Caco-2 (cell line): Measurements from ENCODE around the gene SNPH. TPM values are rescaled to one million over a fixed set of nuclear protein-coding genes. Genes with fewer than 3 reads are reported as not detected.

ENCODE experiments used
- BruUV-seq: library from RNA; stranded (reverse); fragments of 400-500 nt; replicated peaks from 2 replicates; lab custom pipeline; 2021; lab: Mats Ljungman, UMichigan
- CTCF ChIA-PET: fragments of 300-600 bp; sonication (Branson Sonifier 250); formaldehyde crosslinking; loops from one replicate; lab custom pipeline; 2022; ENCODE audit warnings: antibody characterized with exemption; lab: Charles Lee
- POLR2A ChIA-PET: fragments of 300-600 bp; sonication (Branson Sonifier 250); formaldehyde crosslinking; loops from one replicate; lab custom pipeline; 2022; ENCODE audit warnings: antibody characterized with exemption; lab: Charles Lee
- DNase-seq, 2 experiments: peaks; one replicate each; pipeline versions ENCODE4 v3.0.0 to v3.0.0-alpha.2; 2020 to 2022
- H3K27me3 ChIP-seq: replicated peaks from 2 replicates; pipeline ENCODE4 v1.6.0; 2011; ENCODE audit warnings: low read length; ENCODE audit not compliant: control insufficient read depth, insufficient read depth
- H3K36me3 ChIP-seq: 2 replicates; pipeline ENCODE4 v1.5.1; 2011; ENCODE audit warnings: low read length; ENCODE audit not compliant: control insufficient read depth, insufficient read depth
- H3K4me1 ChIP-seq: fragments of 250-450 bp; sonication (Bioruptor Pico); 2 replicates; pipeline ENCODE4 v1.5.1; 2020; ENCODE audit warnings: mild to moderate bottlenecking
- H3K4me3 ChIP-seq: 2 replicates; pipeline ENCODE4 v1.5.1; 2011; ENCODE audit warnings: low read depth, mild to moderate bottlenecking, control low read depth, low read length
- H3K9me3 ChIP-seq: fragments of 250-450 bp; sonication (Bioruptor Pico); 2 replicates; pipeline ENCODE4 v1.5.1; 2020; ENCODE audit warnings: mild to moderate bottlenecking, moderate library complexity
- H3K27ac Mint-ChIP-seq: one replicate; pipeline ENCODE4 v1.8.0; 2022; ENCODE audit warnings: mixed read lengths; ENCODE audit not compliant: unreplicated experiment
- H3K27me3 Mint-ChIP-seq: one replicate; pipeline ENCODE4 v1.8.0; 2022; ENCODE audit warnings: mixed read lengths; ENCODE audit not compliant: insufficient read depth, unreplicated experiment
- H3K36me3 Mint-ChIP-seq: one replicate; pipeline ENCODE4 v1.8.0; 2022; ENCODE audit warnings: mild to moderate bottlenecking, mixed read lengths; ENCODE audit not compliant: insufficient read depth, unreplicated experiment
- H3K4me1 Mint-ChIP-seq: one replicate; pipeline ENCODE4 v1.8.0; 2022; ENCODE audit warnings: low read depth, mixed read lengths; ENCODE audit not compliant: unreplicated experiment
- H3K4me3 Mint-ChIP-seq: one replicate; pipeline ENCODE4 v1.8.0; 2022; ENCODE audit warnings: mild to moderate bottlenecking, moderate library complexity, mixed read lengths; ENCODE audit not compliant: unreplicated experiment
- H3K9me3 Mint-ChIP-seq: one replicate; pipeline ENCODE4 v1.8.0; 2022; ENCODE audit warnings: mixed read lengths; ENCODE audit not compliant: unreplicated experiment
- CTCF ChIP-seq, 2 experiments: fragments of 200-600 bp in 1 of 2; IDR thresholded peaks; 1 replicate in 1 of 2; 2 replicates in 1 of 2; pipeline versions ENCODE4 v1.5.1 to v1.8.0; 2011 to 2022; ENCODE audit warnings: antibody characterized with exemption in 1 of 2, control low read depth in 1 of 2, inconsistent platforms in 1 of 2, low read depth in 1 of 2, low read length in 1 of 2, mild to moderate bottlenecking in 1 of 2, moderate library complexity in 1 of 2; ENCODE audit not compliant: insufficient read depth in 1 of 2, severe bottlenecking in 1 of 2, unreplicated experiment in 1 of 2
- intact Hi-C: fragments of 100-400 bp; cut with micrococcal nuclease; formaldehyde crosslinking; loops from one replicate; pipeline ENCODE4 v1.10.0; 2022; ENCODE audit not compliant: unreplicated experiment
- total RNA-seq: library from RNA; stranded (reverse); gene quantifications from 2 replicates; pipeline ENCODE4 v1.2.3, GENCODE V29; 2022

Gene SNPH
- total RNA-seq, 1 experiment from 2014 or later: 0.36 TPM

DNA sequence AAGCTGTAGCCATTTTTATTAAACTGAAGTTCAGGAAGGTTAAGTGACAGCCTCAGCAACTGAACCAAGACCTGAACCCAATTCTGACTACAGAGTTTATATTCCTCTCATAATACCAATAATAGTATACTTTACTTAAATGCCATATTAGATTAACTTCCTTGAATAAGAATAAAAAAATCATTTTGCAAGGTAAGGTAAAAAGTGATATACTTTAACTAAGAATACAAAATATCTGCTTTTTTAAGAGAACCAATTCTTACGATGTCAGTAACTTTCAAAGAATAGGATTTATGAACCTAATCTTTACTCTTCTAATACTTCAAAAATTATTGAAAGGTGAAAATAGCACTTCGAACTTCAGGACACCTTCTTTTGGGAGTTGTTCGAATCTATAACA, 36.6 kb upstream of the SNPH start:
- Mint-ChIP-seq H3K27me3 (peaks cover 19% of the 10 kb centered on the region), H3K4me3 (no peak overlapping the region), H3K27ac (no peak overlapping the region), H3K9me3 (no peaks in the 10 kb centered on the region), H3K36me3 (no peaks in the 10 kb centered on the region), H3K4me1 (no peaks in the 10 kb centered on the region)
- H3K4me3 ChIP-seq: no peak overlapping the region
- no peaks in the 10 kb centered on the region for H3K9me3 ChIP-seq
- ChIA-PET POLR2A (no interaction called here), CTCF (no interaction called here)
- no peak for DNase-seq
- no peak for TF ChIP-seq CTCF (IDR thresholded peaks at IDR 0.05; ENCODE audit: insufficient read depth in 1 of 2, low read depth in 1 of 2, low read length in 1 of 2, severe bottlenecking in 1 of 2, unreplicated experiment in 1 of 2)
- 0 out of 2 replicates have a peak, but pooled peaks cover 7% of the 10 kb centered on the region for H3K4me1 ChIP-seq
- intact Hi-C loops: no loop called here
- BruUV-seq: no TSS peak
- no peaks in the 10 kb centered on the region for H3K36me3 ChIP-seq
- H3K27me3 ChIP-seq: no peaks in the 10 kb centered on the region

DNA sequence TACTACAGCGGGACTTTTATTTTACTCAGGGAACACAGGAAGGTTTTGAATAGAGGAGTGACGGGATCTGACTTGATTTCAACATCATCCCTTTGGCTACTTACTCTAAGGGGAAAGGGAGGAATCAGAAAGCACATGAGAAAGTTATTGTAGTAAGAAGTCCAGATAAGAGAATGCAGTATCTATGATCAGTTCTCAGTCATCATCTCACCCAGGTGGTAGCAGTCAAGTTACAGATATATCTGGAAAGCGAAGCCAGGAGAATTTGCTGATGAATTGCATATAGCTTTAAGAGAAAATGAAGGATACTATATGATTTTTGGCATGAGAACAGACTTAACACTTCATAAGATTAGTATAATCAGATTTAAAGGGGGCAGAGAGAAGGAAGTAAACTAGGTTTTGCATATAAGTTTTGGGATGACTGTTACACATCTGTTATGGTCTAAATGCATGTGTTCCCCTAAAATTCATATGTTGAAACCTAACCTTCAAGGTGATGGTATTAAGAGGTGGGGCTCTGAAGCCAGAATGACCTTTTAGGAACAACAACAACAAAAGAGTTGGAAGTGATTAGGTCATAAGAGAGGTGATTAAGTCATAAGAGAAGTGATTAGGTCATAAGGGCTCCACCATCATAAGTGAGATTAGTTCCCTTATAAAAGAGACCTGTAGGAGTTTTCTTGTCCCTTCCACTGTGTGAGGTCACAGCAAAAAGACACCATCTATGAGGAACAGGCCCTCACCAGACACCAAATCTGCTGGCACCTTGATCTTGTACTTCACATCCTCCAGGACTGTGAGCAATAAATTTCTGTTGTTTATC, 33.6 kb upstream of the SNPH start:
- H3K27ac Mint-ChIP-seq: no peak overlapping the region
- no TSS peak for BruUV-seq
- no peaks in the 10 kb centered on the region for H3K4me1 Mint-ChIP-seq
- POLR2A ChIA-PET: no interaction called here
- H3K27me3 ChIP-seq: no peaks in the 10 kb centered on the region
- H3K27me3 Mint-ChIP-seq: peaks cover 26% of the 10 kb centered on the region
- H3K36me3 Mint-ChIP-seq: no peaks in the 10 kb centered on the region
- H3K9me3 ChIP-seq: no peaks in the 10 kb centered on the region
- H3K4me3 Mint-ChIP-seq: no peak overlapping the region
- TF ChIP-seq CTCF (IDR thresholded peaks at IDR 0.05; ENCODE audit: insufficient read depth in 1 of 2, low read depth in 1 of 2, low read length in 1 of 2, severe bottlenecking in 1 of 2, unreplicated experiment in 1 of 2): no peak
- H3K9me3 Mint-ChIP-seq: no peaks in the 10 kb centered on the region
- no peak overlapping the region for H3K4me3 ChIP-seq
- no peaks in the 10 kb centered on the region for H3K36me3 ChIP-seq
- no peaks in the 10 kb centered on the region for H3K4me1 ChIP-seq
- DNase-seq: no peak
- CTCF ChIA-PET: no interaction called here
- intact Hi-C loops: no loop called here

DNA sequence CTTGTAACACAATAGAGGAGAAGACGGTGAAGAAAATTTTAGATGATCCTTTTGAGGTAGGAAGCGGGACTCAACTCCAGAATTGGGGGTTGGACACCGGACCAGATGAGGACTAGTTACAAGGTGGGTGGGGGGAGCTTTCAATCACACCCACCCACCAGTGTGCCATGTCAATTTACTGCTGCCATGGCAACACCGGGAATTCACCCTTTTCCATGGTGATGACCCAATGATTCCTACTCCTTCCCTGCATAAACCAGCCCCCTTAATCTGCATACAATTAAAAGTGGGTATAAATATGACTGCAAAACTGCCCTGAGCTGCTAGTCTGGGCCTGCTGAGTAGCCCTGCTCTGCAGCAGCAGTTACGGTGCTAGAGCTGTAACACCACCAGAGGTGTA, 25.5 kb upstream of the SNPH start:
- no peak for TF ChIP-seq CTCF (IDR thresholded peaks at IDR 0.05; ENCODE audit: insufficient read depth in 1 of 2, low read depth in 1 of 2, low read length in 1 of 2, severe bottlenecking in 1 of 2, unreplicated experiment in 1 of 2)
- no peaks in the 10 kb centered on the region for H3K27me3 ChIP-seq
- Mint-ChIP-seq H3K36me3 (no peaks in the 10 kb centered on the region), H3K4me3 (no peak overlapping the region), H3K27ac (no peak overlapping the region), H3K9me3 (no peaks in the 10 kb centered on the region), H3K27me3 (peaks cover 25% of the 10 kb centered on the region), H3K4me1 (no peaks in the 10 kb centered on the region)
- H3K9me3 ChIP-seq: no peaks in the 10 kb centered on the region
- ChIA-PET CTCF (no interaction called here), POLR2A (no interaction called here)
- no peaks in the 10 kb centered on the region for H3K36me3 ChIP-seq
- no peak for DNase-seq
- H3K4me3 ChIP-seq: no peak overlapping the region
- intact Hi-C loops: no loop called here
- no TSS peak for BruUV-seq
- no peaks in the 10 kb centered on the region for H3K4me1 ChIP-seq
